MCF 10A (cell line): ENCODE measurements around the gene LDLRAD4. TPM values are rescaled to one million over a fixed set of nuclear protein-coding genes. Genes with fewer than 3 reads are reported as not detected.

Experiments
- BruUV-seq: library from RNA; stranded (reverse); fragments of 400-500 nt; replicated peaks from 2 replicates; lab custom pipeline; 2021; lab: Mats Ljungman, UMichigan
- CTCF ChIA-PET: fragments of 300-600 bp; sonication (Branson Sonifier 250); formaldehyde crosslinking; extraction: SDS; loops from one replicate; lab custom pipeline; 2021; ENCODE audit warnings: antibody characterized with exemption, inconsistent platforms; lab: Yijun Ruan, JAX
- POLR2A ChIA-PET: fragments of 300-600, 350-650 bp; sonication (Branson Sonifier 250); formaldehyde crosslinking; extraction: SDS; loops from one replicate; lab custom pipeline; 2020; ENCODE audit warnings: antibody characterized with exemption, inconsistent platforms; lab: Yijun Ruan, JAX
- DNase-seq: peaks from one replicate; pipeline ENCODE4 v3.0.0-alpha.2; 2018; ENCODE audit not compliant: unreplicated experiment
- H3K27ac Mint-ChIP-seq: one replicate; pipeline ENCODE4 v1.8.0; 2022; ENCODE audit warnings: mild to moderate bottlenecking, low read depth, mixed read lengths; ENCODE audit not compliant: unreplicated experiment
- H3K27me3 Mint-ChIP-seq: one replicate; pipeline ENCODE4 v1.8.0; 2022; ENCODE audit warnings: mixed read lengths; ENCODE audit not compliant: insufficient read depth, unreplicated experiment
- H3K36me3 Mint-ChIP-seq: one replicate; pipeline ENCODE4 v1.8.0; 2022; ENCODE audit warnings: mild to moderate bottlenecking, moderate library complexity, mixed read lengths; ENCODE audit not compliant: insufficient read depth, unreplicated experiment
- H3K4me1 Mint-ChIP-seq: one replicate; pipeline ENCODE4 v1.8.0; 2022; ENCODE audit warnings: mixed read lengths; ENCODE audit not compliant: insufficient read depth, unreplicated experiment
- H3K4me3 Mint-ChIP-seq: one replicate; pipeline ENCODE4 v1.8.0; 2022; ENCODE audit warnings: mild to moderate bottlenecking, moderate library complexity, mixed read lengths; ENCODE audit not compliant: unreplicated experiment
- H3K9me3 Mint-ChIP-seq: one replicate; pipeline ENCODE4 v1.8.0; 2022; ENCODE audit warnings: mixed read lengths; ENCODE audit not compliant: unreplicated experiment
- CTCF ChIP-seq: fragments of 200-600 bp; IDR thresholded peaks from one replicate; pipeline ENCODE4 v1.8.0; 2022; ENCODE audit warnings: antibody characterized with exemption, mild to moderate bottlenecking; ENCODE audit not compliant: unreplicated experiment
- intact Hi-C: fragments of 100-400 bp; cut with micrococcal nuclease; formaldehyde crosslinking; loops from 2 replicates; pipeline ENCODE4 v1.14.1; 2022
- total RNA-seq: library from RNA; stranded (reverse); gene quantifications from 2 replicates; pipeline ENCODE4 v1.2.3, GENCODE V29; 2022

The LDLRAD4 gene
- total RNA-seq, 1 experiment from 2014 or later: not detected

DNA sequence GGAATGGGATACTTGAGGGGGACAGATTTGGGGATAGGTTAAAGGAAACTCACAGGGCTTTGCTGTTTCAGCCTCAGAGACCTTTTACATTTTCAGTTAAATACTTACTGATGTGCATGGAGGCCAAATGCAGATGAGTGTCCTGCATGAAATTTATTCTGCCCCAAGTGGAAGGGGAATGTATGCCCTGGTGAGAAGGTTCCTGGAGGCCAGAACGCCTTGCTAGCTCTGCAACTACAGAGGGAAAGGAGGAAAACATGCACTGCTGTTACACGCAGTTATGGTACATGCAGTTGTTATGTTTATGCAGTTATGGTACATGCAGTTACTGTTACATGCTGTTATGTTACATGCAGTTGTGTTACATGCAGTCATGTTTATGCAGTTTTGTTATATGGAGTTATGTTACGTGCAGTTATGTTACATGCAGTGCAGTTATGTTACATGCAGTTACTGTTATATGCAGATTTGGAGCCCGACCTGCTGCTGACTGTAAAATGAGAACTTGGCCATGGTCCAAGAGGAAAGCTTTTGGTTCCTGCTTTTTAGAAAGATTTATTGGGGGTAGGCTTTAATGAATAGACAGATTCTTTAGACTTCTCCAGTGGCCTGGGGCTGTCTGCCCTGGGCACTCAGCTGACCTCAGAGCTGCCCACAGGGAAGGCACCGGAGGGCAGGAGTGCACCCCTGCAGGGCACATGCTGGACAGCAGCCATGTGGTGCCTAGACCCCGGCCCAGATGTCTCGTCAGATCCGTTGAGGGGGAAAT lies 84.1 kb downstream of the LDLRAD4 start:
- no TSS peak for BruUV-seq
- no peak overlapping the region for H3K27ac Mint-ChIP-seq
- ChIA-PET POLR2A (interaction anchor here (0.5 kb wide), 1 partner anchor 24 kb away, joined by 5 read pairs; no protein-coding TSS in a partner anchor), CTCF (interaction anchor here (0.7 to 1.3 kb wide), 2 partner anchors 81 to 102 kb away, joined by 3 to 4 read pairs; no protein-coding TSS in a partner anchor)
- no peaks in the 10 kb centered on the region for H3K27me3 Mint-ChIP-seq
- intact Hi-C loops: no loop called here
- no peaks in the 10 kb centered on the region for H3K4me1 Mint-ChIP-seq
- no peaks in the 10 kb centered on the region for H3K36me3 Mint-ChIP-seq
- H3K9me3 Mint-ChIP-seq: peaks cover 13% of the 10 kb centered on the region
- TF ChIP-seq CTCF: no peak
- no peak overlapping the region for H3K4me3 Mint-ChIP-seq
- no peak for DNase-seq

GRCh38 chr18:13303756-13304364 lies 85.3 kb downstream of the LDLRAD4 start:
- ChIA-PET POLR2A (interaction anchor here (0.5 kb wide), 1 partner anchor 144 kb away, joined by 3 read pairs; no protein-coding TSS in a partner anchor), CTCF (interaction anchor here (0.6 to 1.1 kb wide), 3 partner anchors 26 to 144 kb away, joined by 3 to 5 read pairs (median 4); no protein-coding TSS in a partner anchor)
- Mint-ChIP-seq H3K27me3 (no peaks in the 10 kb centered on the region), H3K9me3 (peaks cover 25% of the 10 kb centered on the region), H3K4me3 (no peak overlapping the region), H3K4me1 (no peaks in the 10 kb centered on the region), H3K36me3 (no peaks in the 10 kb centered on the region), H3K27ac (no peak overlapping the region)
- no TSS peak for BruUV-seq
- no peak for DNase-seq
- TF ChIP-seq CTCF: no peak
- intact Hi-C loops: no loop called here

- intact Hi-C loops: no loop called here
- no peak for TF ChIP-seq CTCF
- peaks cover 30% of the 10 kb centered on the region for H3K9me3 Mint-ChIP-seq
- no peaks in the 10 kb centered on the region for H3K27me3 Mint-ChIP-seq
- ChIA-PET POLR2A (no interaction called here), CTCF (interaction anchor here (0.6 kb wide), 1 partner anchor 258 kb away, joined by 4 read pairs; no protein-coding TSS in a partner anchor)
- no TSS peak for BruUV-seq
- no peak for DNase-seq
- H3K4me3 Mint-ChIP-seq: no peak overlapping the region
- H3K27ac Mint-ChIP-seq: no peak overlapping the region
- no peaks in the 10 kb centered on the region for H3K36me3 Mint-ChIP-seq
- no peaks in the 10 kb centered on the region for H3K4me1 Mint-ChIP-seq
Observed at GRCh38 chr18:13305301-13305700, 86.7 kb downstream of the LDLRAD4 start.

- ChIA-PET CTCF (interaction anchor here (0.7 kb wide), 1 partner anchor 272 kb away, joined by 9 read pairs; no protein-coding TSS in a partner anchor), POLR2A (no interaction called here)
- Mint-ChIP-seq H3K4me1 (no peaks in the 10 kb centered on the region), H3K4me3 (no peak overlapping the region), H3K27ac (no peak overlapping the region), H3K9me3 (peaks cover 30% of the 10 kb centered on the region), H3K27me3 (no peaks in the 10 kb centered on the region), H3K36me3 (peaks cover 5% of the 10 kb centered on the region)
- TF ChIP-seq CTCF: no peak
- intact Hi-C loops: no loop called here
- BruUV-seq: no TSS peak
- DNase-seq: no peak
Observed at GRCh38 chr18:13306583-13306982, 88.0 kb downstream of the LDLRAD4 start.
